H1 (cell line): ENCODE data around the gene ACOT12. TPM values are rescaled to one million over a fixed set of nuclear protein-coding genes. Genes with fewer than 3 reads are reported as not detected.

Source experiments
- CTCF ChIA-PET: fragments of 300-600 bp; sonication (Branson Sonifier 250); formaldehyde crosslinking; loops from one replicate; lab custom pipeline; 2021; ENCODE audit not compliant: partially characterized antibody; lab: Charles Lee
- POLR2A ChIA-PET: fragments of 300-600 bp; sonication (Branson Sonifier 250); formaldehyde crosslinking; loops from one replicate; lab custom pipeline; 2021; ENCODE audit warnings: inconsistent platforms; ENCODE audit not compliant: partially characterized antibody; lab: Charles Lee
- DNase-seq, 2 experiments: peaks; one replicate each; pipeline versions ENCODE4 v3.0.0 to v3.0.0-alpha.2; 2010 to 2022; ENCODE audit warnings: low spot score in 2 of 2, low read depth in 1 of 2, mixed read lengths in 1 of 2
- FAIRE-seq: peaks from 2 replicates; lab custom pipeline; 2011; peaks lifted over from hg19 to GRCh38; lab: Jason Lieb, UNC
- H2AFZ ChIP-seq: 2 replicates; pipeline ENCODE4 v1.8.1; 2012; ENCODE audit warnings: low read length, inconsistent platforms
- H2AK5ac ChIP-seq: 2 replicates; pipeline ENCODE4 v1.6.1; 2013; ENCODE audit warnings: low read depth, low read length
- H2BK120ac ChIP-seq: replicated peaks from 2 replicates; pipeline ENCODE3; 2013; ENCODE audit warnings: low read depth, low read length, inconsistent platforms
- H2BK12ac ChIP-seq: 2 replicates; pipeline ENCODE4 v1.6.1; 2013; ENCODE audit warnings: low read depth, low read length
- H2BK15ac ChIP-seq: 2 replicates; pipeline ENCODE4 v1.6.1; 2013; ENCODE audit warnings: low read length
- H2BK20ac ChIP-seq: 2 replicates; pipeline ENCODE4 v1.6.1; 2013; ENCODE audit warnings: low read length
- H2BK5ac ChIP-seq: 2 replicates; pipeline ENCODE4 v1.6.1; 2013; ENCODE audit warnings: low read depth, low read length
- H3K14ac ChIP-seq: 2 replicates; pipeline ENCODE4 v1.6.1; 2013; ENCODE audit warnings: inconsistent platforms; ENCODE audit not compliant: insufficient read length
- H3K18ac ChIP-seq: 2 replicates; pipeline ENCODE4 v1.6.1; 2013; ENCODE audit warnings: low read length; ENCODE audit errors: extremely low read depth
- H3K23ac ChIP-seq: 2 replicates; pipeline ENCODE4 v1.6.1; 2013; ENCODE audit warnings: inconsistent platforms; ENCODE audit not compliant: insufficient read length
- H3K23me2 ChIP-seq: 2 replicates; pipeline ENCODE4 v1.6.1; 2013; ENCODE audit warnings: low read depth, low read length
- H3K27ac ChIP-seq: 2 replicates; pipeline ENCODE4 v1.6.1; 2011; ENCODE audit warnings: low read depth, low read length, inconsistent platforms
- H3K27me3 ChIP-seq, 4 experiments: replicated peaks in 1 of 4; 1 replicate in 1 of 4; 2 replicates in 3 of 4; pipeline versions ENCODE4 v1.6.1 to v1.8.1; 2011 to 2013; ENCODE audit warnings: low read length in 3 of 4, mild to moderate bottlenecking in 3 of 4, inconsistent platforms in 2 of 4, mixed read lengths in 2 of 4, moderate library complexity in 1 of 4; ENCODE audit not compliant: control insufficient read depth in 3 of 4, insufficient read depth in 3 of 4; ENCODE audit errors: extremely low read depth in 1 of 4
- H3K36me3 ChIP-seq, 4 experiments: 2 replicates each; pipeline versions ENCODE4 v1.6.1 to v1.8.1; 2011 to 2013; ENCODE audit warnings: mild to moderate bottlenecking in 4 of 4, low read length in 3 of 4, moderate library complexity in 2 of 4, control low read depth in 1 of 4, inconsistent platforms in 1 of 4; ENCODE audit not compliant: insufficient read depth in 4 of 4, control insufficient read depth in 2 of 4
- H3K4ac ChIP-seq: replicated peaks from 2 replicates; pipeline ENCODE3; 2013; ENCODE audit warnings: low read length, low read depth, mixed read lengths, inconsistent platforms; ENCODE audit not compliant: insufficient read length
- H3K4me1 ChIP-seq, 4 experiments: replicated peaks in 1 of 4; 1 replicate in 1 of 4; 2 replicates in 3 of 4; pipeline versions ENCODE4 v1.6.1 to v1.8.1; 2011 to 2013; ENCODE audit warnings: low read length in 3 of 4, inconsistent platforms in 2 of 4, mixed read lengths in 1 of 4; ENCODE audit not compliant: insufficient read depth in 4 of 4, control insufficient read depth in 3 of 4
- H3K4me2 ChIP-seq, 2 experiments: 2 replicates each; pipeline versions ENCODE4 v1.6.1 to v1.8.1; 2011 to 2013; ENCODE audit warnings: low read depth in 2 of 2, low read length in 2 of 2, control low read depth in 1 of 2, inconsistent platforms in 1 of 2, mild to moderate bottlenecking in 1 of 2; ENCODE audit not compliant: insufficient read depth in 1 of 2
- H3K4me3 ChIP-seq, 4 experiments: fragments of 200-600, 300-600 bp in 1 of 4; sonication (generic), shearing (Covaris generic), sonication (Bioruptor Twin) in 1 of 4; 2 replicates each; pipeline versions ENCODE4 v1.5.1 to v1.8.1; 2011 to 2016; ENCODE audit warnings: low read length in 4 of 4, low read depth in 3 of 4, control low read depth in 2 of 4, inconsistent platforms in 2 of 4, mild to moderate bottlenecking in 2 of 4, mixed read lengths in 1 of 4, moderate library complexity in 1 of 4; ENCODE audit not compliant: insufficient read depth in 2 of 4; ENCODE audit errors: extremely low read depth in 1 of 4
- H3K56ac ChIP-seq: replicated peaks from 2 replicates; pipeline ENCODE3; 2013; ENCODE audit warnings: low read depth, mild to moderate bottlenecking, mixed read lengths, low read length, inconsistent platforms; ENCODE audit not compliant: insufficient read length
- H3K79me1 ChIP-seq: 2 replicates; pipeline ENCODE4 v1.6.1; 2013; ENCODE audit warnings: low read depth, low read length, control low read depth
- H3K79me2 ChIP-seq, 2 experiments: 2 replicates each; pipeline versions ENCODE4 v1.6.1 to v1.8.1; 2012 to 2013; ENCODE audit warnings: low read length in 2 of 2, mild to moderate bottlenecking in 2 of 2, inconsistent platforms in 1 of 2; ENCODE audit not compliant: insufficient read depth in 2 of 2, control insufficient read depth in 1 of 2
- H3K9ac ChIP-seq, 4 experiments: replicated peaks in 1 of 4; 1 replicate in 1 of 4; 2 replicates in 3 of 4; pipeline versions ENCODE4 v1.6.1 to v1.8.1; 2011 to 2013; ENCODE audit warnings: low read depth in 3 of 4, low read length in 3 of 4, control low read depth in 2 of 4, mild to moderate bottlenecking in 2 of 4, moderate library complexity in 2 of 4, inconsistent platforms in 1 of 4; ENCODE audit errors: extremely low read depth in 1 of 4
- H3K9me3 ChIP-seq, 2 experiments: 2 replicates each; pipeline versions ENCODE4 v1.6.1 to v1.8.1; 2012 to 2013; ENCODE audit warnings: mild to moderate bottlenecking in 2 of 2, moderate library complexity in 2 of 2, control low read depth in 1 of 2, inconsistent platforms in 1 of 2, low read depth in 1 of 2, low read length in 1 of 2, mixed read lengths in 1 of 2; ENCODE audit not compliant: insufficient read depth in 2 of 2
- H4K20me1 ChIP-seq, 2 experiments: replicated peaks in 1 of 2; 2 replicates each; pipeline versions ENCODE3 to v1.8.1; 2011 to 2013; ENCODE audit warnings: inconsistent platforms in 2 of 2, low read length in 2 of 2, mild to moderate bottlenecking in 1 of 2; ENCODE audit not compliant: insufficient read depth in 2 of 2, control insufficient read depth in 1 of 2
- H4K5ac ChIP-seq: 2 replicates; pipeline ENCODE4 v1.6.1; 2013; ENCODE audit warnings: low read length, low read depth, mixed read lengths, inconsistent platforms; ENCODE audit not compliant: insufficient read length
- H4K8ac ChIP-seq: 2 replicates; pipeline ENCODE4 v1.8.0; 2013; ENCODE audit warnings: mild to moderate bottlenecking, moderate library complexity, low read length, inconsistent platforms; ENCODE audit not compliant: insufficient read depth; ENCODE audit errors: extremely low read depth
- H4K91ac ChIP-seq: replicated peaks from 2 replicates; pipeline ENCODE3; 2013; ENCODE audit warnings: low read length, mixed read lengths, inconsistent platforms; ENCODE audit not compliant: insufficient read length
- CEBPB ChIP-seq: IDR thresholded peaks from 2 replicates; pipeline ENCODE4 v1.6.1; 2012; ENCODE audit warnings: low read depth, low read length
- CTCF ChIP-seq, 3 experiments: IDR thresholded peaks; 1 replicate in 2 of 3; 2 replicates in 1 of 3; pipeline versions ENCODE4 v1.5.1 to v1.6.1; 2011; ENCODE audit warnings: low read length in 3 of 3, mild to moderate bottlenecking in 3 of 3, inconsistent platforms in 2 of 3, low read depth in 1 of 3, moderate library complexity in 1 of 3; ENCODE audit not compliant: insufficient read depth in 1 of 3; ENCODE audit errors: control extremely low read depth in 1 of 3
- NANOG ChIP-seq: IDR thresholded peaks from 2 replicates; pipeline ENCODE4 v1.6.1; 2011; ENCODE audit warnings: low read length, low read depth, mild to moderate bottlenecking, inconsistent platforms; ENCODE audit not compliant: insufficient read depth, poor library complexity, severe bottlenecking
- TBP ChIP-seq: IDR thresholded peaks from 2 replicates; pipeline ENCODE4 v1.6.1; 2011; ENCODE audit warnings: low read depth, low read length, improper control_type of control experiment
- WGBS, 2 experiments: shearing (Covaris generic) in 1 of 2; methylation state at CpG; one replicate each; pipeline versions ENCODE4 v1.1.6 to v1.1.7; 2013 to 2015; ENCODE audit warnings: low lambda C conversion rate in 2 of 2, mixed read lengths in 2 of 2, inconsistent platforms in 1 of 2, low coverage in 1 of 2, missing lambda C conversion rate in 1 of 2; ENCODE audit not compliant: insufficient replicate concordance in 2 of 2, insufficient coverage in 1 of 2, insufficient read length in 1 of 2; ENCODE audit errors: extremely low coverage in 1 of 2, missing lambda C conversion rate in 1 of 2; 5-methylcytosine and 5-hydroxymethylcytosine counted together
- polyA plus RNA-seq, 7 experiments: library from polyadenylated mRNA; depleted of rRNA in 3 of 7; stranded (reverse) in 5 of 7; unstranded in 2 of 7; fragments of >200 nt in 5 of 7; fragments of 200-250 nt in 2 of 7; gene quantifications; 1 replicate in 5 of 7; 2 replicates in 1 of 7; 4 replicates in 1 of 7; pipeline versions ENCODE4 v1.2.1 to v1.2.3, GENCODE V29; 2011 to 2013; ENCODE audit warnings: missing spikeins in 2 of 7, mixed read lengths in 2 of 7
- total RNA-seq: library from RNA; stranded (reverse); fragmentation: NEBNext Ultra II Directional; extraction: Animal tissue kit (Norgen Biotek cat#: 25700); gene quantifications from 2 replicates; pipeline ENCODE4 v1.2.1, GENCODE V29; 2021

ACOT12 gene
- total and polyA plus RNA-seq, 2 of the 8 experiments (the other 6 are each of a cell fraction or from before 2014, with no cell fraction given), result 0.29 TPM; not detected in 1

- no peak overlapping the region for H3K27ac ChIP-seq
- no peak overlapping the region for H3K4me3 ChIP-seq
- no peak overlapping the region for H4K8ac ChIP-seq
- H3K9me3 ChIP-seq, result no peaks in the 10 kb centered on the region
- no peak overlapping the region for H3K18ac ChIP-seq
- peaks cover 0 to 44% of the 10 kb centered on the region in 2 experiments; a peak in 2 of 4 replicates for H3K79me2 ChIP-seq
- no peak overlapping the region for H2AK5ac ChIP-seq
- CTCF ChIA-PET, result interaction anchor here (0.6 to 1.5 kb wide), 4 partner anchors 16 to 92 kb away, joined by 3 to 5 read pairs (median 4); no protein-coding TSS in a partner anchor
- no peak overlapping the region for H2BK120ac ChIP-seq
- no peak overlapping the region for H2BK15ac ChIP-seq
- no peaks in the 10 kb centered on the region for H3K23me2 ChIP-seq
- peaks cover 0 to 1% of the 10 kb centered on the region in 2 experiments for H4K20me1 ChIP-seq
- DNase-seq (no peak), FAIRE-seq (no peak)
- WGBS, 2 experiments, result 95% methylated on average over 2 of the region's 3 CpGs; no CpG with 5 or more reads in 1 of the 2 experiments
- H2BK12ac ChIP-seq, result no peak overlapping the region
- H2BK5ac ChIP-seq, result no peak overlapping the region
- no peak overlapping the region for H4K5ac ChIP-seq
- H2AFZ ChIP-seq, result no peak overlapping the region
- H3K27me3 ChIP-seq, result no peaks in the 10 kb centered on the region
- H3K9ac ChIP-seq, result no peak overlapping the region
- POLR2A ChIA-PET, result interaction anchor here (0.9 kb wide), 1 partner anchor 8 kb away, joined by 3 read pairs; no protein-coding TSS in a partner anchor
- no peak overlapping the region for H3K4ac ChIP-seq
- peaks cover 2% of the 10 kb centered on the region; the same call in 1 of the 2 replicates for H3K79me1 ChIP-seq
- no peak overlapping the region for H2BK20ac ChIP-seq
- H3K36me3 ChIP-seq, result no peaks in the 10 kb centered on the region; a peak in 1 of 8 replicates
- H3K4me1 ChIP-seq, result no peaks in the 10 kb centered on the region
- no peak overlapping the region for H4K91ac ChIP-seq
- no peak overlapping the region for H3K56ac ChIP-seq
- no peak overlapping the region for H3K4me2 ChIP-seq
- no peak overlapping the region for H3K23ac ChIP-seq
- H3K14ac ChIP-seq, result no peak overlapping the region
- TF ChIP-seq NANOG (no peak), CTCF (IDR thresholded peaks at IDR 0.05; ENCODE audit: control extremely low read depth in 1 of 3, insufficient read depth in 1 of 3, low read depth in 1 of 3, low read length in 3 of 3) (no peak), TBP (no peak), CEBPB (no peak)
Measured at GRCh38 chr5:81286059-81286617, 107.8 kb downstream of the ACOT12 start.
